CD4-positive, alpha-beta T cell (primary cell): ENCODE data around the gene PREP. TPM values are rescaled to one million over a fixed set of nuclear protein-coding genes. Genes with fewer than 3 reads are reported as not detected.

Source experiments
- ATAC-seq: fragments of 200-7000 bp; cut with Tn5 transposase; one replicate; pipeline ENCODE4 v1.10.0; 2022; ENCODE audit warnings: mild to moderate bottlenecking; ENCODE audit not compliant: poor library complexity
- CTCF ChIA-PET: fragments of 350-600 bp; sonication (Branson Sonifier 250); formaldehyde crosslinking; loops from one replicate; lab custom pipeline; 2021; ENCODE audit warnings: antibody characterized with exemption, inconsistent platforms; lab: Charles Lee
- POLR2A ChIA-PET: fragments of 350-600 bp; sonication (Branson Sonifier 250); formaldehyde crosslinking; loops from one replicate; lab custom pipeline; 2021; ENCODE audit warnings: antibody characterized with exemption, inconsistent platforms; lab: Charles Lee
- DNase-seq, 14 experiments: peaks; one replicate each; pipeline ENCODE4 v3.0.0-alpha.2; 2013 to 2020; ENCODE audit warnings: mixed read lengths in 2 of 14
- H3K27ac ChIP-seq, 2 donors: one replicate each; pipeline versions ENCODE4 v1.5.1 to v1.7.0; 2013; ENCODE audit warnings: low read length in 2 of 2, low read depth in 1 of 2, mild to moderate bottlenecking in 1 of 2
- H3K27me3 ChIP-seq, 2 experiments: 1 replicate in 1 of 2; 2 replicates in 1 of 2; pipeline versions ENCODE4 v1.6.1 to v1.7.0; 2013; ENCODE audit warnings: low read length in 2 of 2, control low read depth in 1 of 2, mild to moderate bottlenecking in 1 of 2, moderate library complexity in 1 of 2; ENCODE audit not compliant: insufficient read depth in 2 of 2, control insufficient read depth in 1 of 2
- H3K36me3 ChIP-seq: one replicate; pipeline ENCODE4 v1.6.1; 2013; ENCODE audit warnings: low read length, control low read depth; ENCODE audit not compliant: insufficient read depth
- H3K4me1 ChIP-seq: one replicate; pipeline ENCODE4 v1.6.1; 2013; ENCODE audit warnings: low read length, control low read depth; ENCODE audit not compliant: insufficient read depth
- H3K4me3 ChIP-seq: one replicate; pipeline ENCODE4 v1.5.1; 2013; ENCODE audit warnings: mild to moderate bottlenecking, low read length, moderate library complexity
- H3K9me3 ChIP-seq, 2 experiments: 1 replicate in 1 of 2; 2 replicates in 1 of 2; pipeline versions ENCODE4 v1.6.1 to v1.7.0; 2013; ENCODE audit warnings: low read length in 2 of 2, mild to moderate bottlenecking in 2 of 2, control low read depth in 1 of 2, moderate library complexity in 1 of 2; ENCODE audit not compliant: control insufficient read depth in 1 of 2, insufficient read depth in 1 of 2
- H3K27ac Mint-ChIP-seq: one replicate; pipeline ENCODE4 v1.8.0; 2020; ENCODE audit warnings: mixed read lengths
- H3K27me3 Mint-ChIP-seq: one replicate; pipeline ENCODE4 v1.8.0; 2021; ENCODE audit warnings: mixed read lengths
- H3K36me3 Mint-ChIP-seq: one replicate; pipeline ENCODE4 v1.8.0; 2021; ENCODE audit warnings: low read depth, mixed read lengths
- H3K4me1 Mint-ChIP-seq: one replicate; pipeline ENCODE4 v1.8.0; 2021; ENCODE audit warnings: low read depth, mixed read lengths
- H3K4me3 Mint-ChIP-seq: one replicate; pipeline ENCODE4 v1.8.0; 2020; ENCODE audit warnings: mild to moderate bottlenecking, mixed read lengths
- H3K9me3 Mint-ChIP-seq: one replicate; pipeline ENCODE4 v1.8.0; 2020; ENCODE audit warnings: mixed read lengths
- CTCF ChIP-seq: fragments of 200-600 bp; IDR thresholded peaks from one replicate; pipeline ENCODE4 v1.8.0; 2022; ENCODE audit warnings: antibody characterized with exemption, mild to moderate bottlenecking
- intact Hi-C, 2 experiments: fragments of 100-400 bp; cut with DNase I in 1 of 2; cut with micrococcal nuclease in 1 of 2; formaldehyde crosslinking; loops; one replicate each; pipeline versions ENCODE4 v1.15.1 to v1.9.0; 2023 to 2025; cut with DNase I, micrococcal nuclease
- total RNA-seq, 174 experiments: library from RNA in 2 of 174; stranded (reverse) in 2 of 174; gene quantifications; one replicate each; pipeline ENCODE4 v1.2.3 and lab custom pipeline; 2021 to 2026

The PREP gene
- total RNA-seq, 2 experiments from 2014 or later: 14.9 to 15.6 TPM

- peaks cover 10% of the 10 kb centered on the region for H3K4me1 Mint-ChIP-seq
- Histone ChIP-seq H3K27ac (no peak overlapping the region), H3K36me3 (peaks cover 27% of the 10 kb centered on the region), H3K4me3 (no peak overlapping the region), H3K27me3 (no peaks in the 10 kb centered on the region), H3K9me3 (no peaks in the 10 kb centered on the region), H3K4me1 (no peaks in the 10 kb centered on the region)
- ChIA-PET CTCF (no interaction called here), POLR2A (no interaction called here)
- H3K27ac Mint-ChIP-seq: no peak overlapping the region
- DNase-seq (no peak), ATAC-seq (no peak)
- intact Hi-C loops: no loop called here
- H3K27me3 Mint-ChIP-seq: no peaks in the 10 kb centered on the region
- H3K9me3 Mint-ChIP-seq: no peaks in the 10 kb centered on the region
- H3K36me3 Mint-ChIP-seq: peaks cover 73% of the 10 kb centered on the region
- no peak for TF ChIP-seq CTCF
- H3K4me3 Mint-ChIP-seq: no peak overlapping the region
Observed at GRCh38 chr6:105391705-105392104, 11.2 kb downstream of the PREP start.

- no peaks in the 10 kb centered on the region for H3K9me3 Mint-ChIP-seq
- no peaks in the 10 kb centered on the region for H3K27me3 ChIP-seq
- POLR2A ChIA-PET: no interaction called here
- CTCF ChIA-PET: no interaction called here
- no peak for ATAC-seq
- H3K4me3 Mint-ChIP-seq: no peak overlapping the region
- peaks cover 12% of the 10 kb centered on the region for H3K4me1 Mint-ChIP-seq
- no peak for TF ChIP-seq CTCF
- H3K27me3 Mint-ChIP-seq: no peaks in the 10 kb centered on the region
- H3K36me3 ChIP-seq: peaks cover 10% of the 10 kb centered on the region
- no peaks in the 10 kb centered on the region for H3K9me3 ChIP-seq
- H3K36me3 Mint-ChIP-seq: peaks cover 62% of the 10 kb centered on the region
- no peak overlapping the region for H3K27ac ChIP-seq
- H3K27ac Mint-ChIP-seq: no peak overlapping the region
- DNase-seq: no peak
- H3K4me1 ChIP-seq: no peaks in the 10 kb centered on the region
- intact Hi-C loops: no loop called here
- H3K4me3 ChIP-seq: no peak overlapping the region
Observed at GRCh38 chr6:105389543-105389942, 13.3 kb downstream of the PREP start.

- ATAC-seq: no peak
- H3K27ac ChIP-seq: no peak overlapping the region
- H3K9me3 Mint-ChIP-seq: no peaks in the 10 kb centered on the region
Observed at GRCh38 chr6:105388392-105388791, 14.5 kb downstream of the PREP start.

More at GRCh38 chr6:105388392-105388791, 14.5 kb downstream of the PREP start:
- peaks cover 23% of the 10 kb centered on the region for H3K4me1 Mint-ChIP-seq
- intact Hi-C loops: no loop called here
- CTCF ChIA-PET: no interaction called here
- no peak for DNase-seq
- H3K27me3 Mint-ChIP-seq: no peaks in the 10 kb centered on the region
- Histone ChIP-seq H3K27me3 (no peaks in the 10 kb centered on the region), H3K36me3 (peaks cover 12% of the 10 kb centered on the region), H3K9me3 (no peaks in the 10 kb centered on the region), H3K4me1 (peaks cover 5% of the 10 kb centered on the region), H3K4me3 (no peak overlapping the region)
- POLR2A ChIA-PET: no interaction called here
- TF ChIP-seq CTCF: no peak
- H3K4me3 Mint-ChIP-seq: no peak overlapping the region
- peaks cover 72% of the 10 kb centered on the region for H3K36me3 Mint-ChIP-seq
- H3K27ac Mint-ChIP-seq: no peak overlapping the region
